OCI-M2 (cell line): Measurements from ENCODE around the gene IDH3G.
A peak's percentile ranks its signal among the peaks of the same experiment; 100 is the strongest.
"Not testable (repeated sequence)": the region's sequence is repeated elsewhere in the genome, so short reads cannot be mapped to it uniquely, and the experiment has no call there.

Source experiments
- DNase-seq: peaks from one replicate; lab custom pipeline; 2025; ENCODE audit not compliant: unreplicated experiment; lab: John Stamatoyannopoulos, UW

Gene IDH3G

GRCh38 chrX:153794018-153794896 lies at the start of gene IDH3G, which contains the start of gene SSR4:
IDH3G (minus strand) TSS chrX:153794375; CDS start chrX:153794326, 49 bp downstream.
SSR4 (plus strand) TSS chrX:153794668; CDS start chrX:153794688, 20 bp downstream.
- peak; percentile 49 for DNase-seq

- DNase-seq, result no peak
Measured at GRCh38 chrX:153836921-153837320, 42.7 kb upstream of the IDH3G start.

DNA sequence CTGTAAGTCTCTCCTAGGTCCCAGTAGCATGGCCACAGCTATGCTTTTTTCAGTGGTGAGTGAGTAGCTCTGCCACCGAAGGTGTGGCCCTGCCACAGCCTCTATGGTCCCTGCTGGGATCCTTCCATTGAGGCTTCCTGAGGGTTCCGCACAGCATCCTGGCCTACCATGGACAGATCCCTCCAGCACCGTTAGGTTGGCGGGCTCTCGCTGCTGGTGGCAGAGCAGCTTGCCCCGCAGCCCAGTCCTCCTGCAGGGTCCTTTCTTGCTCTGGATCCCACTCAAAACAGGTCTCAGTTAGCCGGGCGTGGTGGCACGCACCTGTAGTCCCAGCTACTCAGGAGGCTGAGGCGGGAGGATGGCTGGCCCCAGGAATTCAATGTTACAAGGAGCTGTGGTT lies 38.6 kb upstream of the IDH3G start:
- no peak for DNase-seq

- no peak for DNase-seq
Measured at GRCh38 chrX:153831429-153832150, 37.4 kb upstream of the IDH3G start.

DNA sequence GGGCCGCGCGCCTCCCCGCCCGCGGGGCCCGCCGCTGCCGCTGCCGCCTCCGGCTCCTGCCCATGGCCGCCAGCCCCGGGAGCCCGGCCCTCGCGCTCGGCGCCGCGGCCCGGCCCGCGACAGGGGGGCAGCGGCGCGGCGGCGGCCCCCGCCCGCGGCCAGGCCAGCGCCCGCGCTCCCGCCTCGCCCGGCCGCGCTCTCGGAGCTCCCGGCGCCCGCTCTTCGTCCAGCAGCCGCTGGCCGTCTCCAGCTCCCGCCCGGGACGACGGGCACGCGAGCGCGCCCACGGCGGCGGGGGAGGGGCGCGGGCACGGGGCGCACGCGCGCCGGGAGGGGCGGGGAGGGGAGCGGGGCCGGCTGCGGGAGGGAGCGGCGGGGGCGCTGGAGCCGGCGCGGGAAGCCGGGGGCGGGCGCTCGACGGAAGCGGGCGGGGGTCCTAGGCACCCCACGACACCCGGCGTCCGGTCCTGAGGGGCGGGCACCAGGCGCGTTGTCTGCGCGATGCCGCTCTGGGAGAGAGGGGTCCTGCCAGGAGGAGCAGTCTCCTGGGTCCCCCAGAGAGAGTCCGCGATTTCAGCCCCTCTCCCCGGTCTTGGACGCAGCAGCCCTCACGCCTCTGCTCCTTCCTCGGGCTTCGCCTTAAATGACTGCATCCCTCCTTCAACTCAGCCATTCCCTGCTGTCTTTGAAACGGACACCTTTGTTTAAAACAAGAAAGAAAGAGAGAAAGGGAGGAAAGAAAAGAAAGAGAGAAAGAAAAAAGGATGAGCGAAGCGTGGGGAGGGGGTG lies 36.7 kb upstream of the IDH3G start:
- DNase-seq, result no peak

GRCh38 chrX:153829799-153830639 lies 35.8 kb upstream of the IDH3G start, which contains the start of gene PDZD4:
PDZD4 (minus strand) TSS chrX:153830544; CDS start chrX:153830298, 246 bp downstream.
- no peak for DNase-seq

GRCh38 chrX:153829549-153829798 lies 35.3 kb upstream of the IDH3G start:
- DNase-seq, result no peak

GRCh38 chrX:153828723-153829548 lies 34.8 kb upstream of the IDH3G start:
- no peak for DNase-seq

GRCh38 chrX:153828308-153828707 lies 34.1 kb upstream of the IDH3G start:
- DNase-seq, result no peak

- no peak for DNase-seq
Measured at GRCh38 chrX:153827903-153828302, 33.7 kb upstream of the IDH3G start.

DNA sequence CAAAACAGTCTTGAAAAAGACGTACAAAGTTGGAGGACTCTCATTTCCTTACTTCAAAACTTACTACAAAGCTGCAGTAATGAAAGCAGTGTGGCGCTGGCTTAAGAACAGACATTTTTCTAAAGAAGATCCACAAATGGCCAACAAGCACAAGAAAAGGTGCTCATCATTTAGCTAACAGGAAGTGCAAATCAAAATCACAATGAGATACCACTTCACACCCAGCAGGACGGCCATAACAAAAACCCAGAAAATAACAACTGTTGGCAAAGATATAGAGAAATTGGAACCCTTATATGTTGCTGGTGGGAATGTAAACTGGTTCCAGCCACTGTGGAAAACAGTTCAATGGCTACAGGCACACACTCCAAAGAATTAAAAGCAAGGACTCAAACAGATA lies 32.8 kb upstream of the IDH3G start:
- DNase-seq, result no peak

GRCh38 chrX:153825042-153825441 lies 30.9 kb upstream of the IDH3G start:
- DNase-seq, result no peak

DNA sequence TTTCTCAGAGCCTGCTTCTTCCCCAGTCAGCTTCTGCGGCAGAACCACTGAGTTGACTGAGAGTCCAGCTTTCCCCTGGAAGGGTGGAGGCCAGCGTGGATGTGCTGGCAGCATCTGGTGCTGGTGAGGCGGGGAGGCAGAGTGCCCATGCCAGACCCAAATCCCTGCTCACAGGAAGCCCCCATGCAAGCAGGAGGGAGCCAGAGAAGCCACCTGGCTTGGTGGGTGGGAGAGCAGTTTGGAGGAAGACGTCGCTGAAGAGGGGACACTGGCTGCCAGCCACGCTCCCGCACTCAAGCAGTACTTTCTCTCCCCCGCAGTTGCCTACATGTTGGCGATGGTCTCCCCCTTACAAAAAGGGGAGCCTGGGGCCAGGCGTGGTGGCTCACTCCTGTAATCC lies 30.2 kb upstream of the IDH3G start:
- no peak for DNase-seq

DNA sequence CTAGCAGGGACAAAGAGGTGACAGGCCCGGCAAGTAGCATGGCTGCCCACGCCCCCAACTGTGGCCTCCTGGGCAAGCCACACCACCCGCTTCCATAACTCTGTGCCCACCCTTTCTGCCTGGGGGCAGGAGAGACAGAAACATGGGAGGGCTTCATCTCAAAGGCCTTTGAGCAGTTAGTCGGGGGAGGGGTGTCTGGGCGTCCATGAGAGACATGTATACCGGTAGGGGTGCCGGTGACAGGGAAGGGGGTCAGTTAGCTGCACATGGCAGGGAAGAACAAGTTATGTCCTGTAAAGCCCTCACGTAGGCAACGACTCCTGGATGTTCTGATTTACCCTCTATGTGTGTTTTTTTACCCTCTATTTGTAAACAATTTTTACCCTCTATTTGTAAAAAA lies 26.9 kb upstream of the IDH3G start:
- DNase-seq, result no peak

DNA sequence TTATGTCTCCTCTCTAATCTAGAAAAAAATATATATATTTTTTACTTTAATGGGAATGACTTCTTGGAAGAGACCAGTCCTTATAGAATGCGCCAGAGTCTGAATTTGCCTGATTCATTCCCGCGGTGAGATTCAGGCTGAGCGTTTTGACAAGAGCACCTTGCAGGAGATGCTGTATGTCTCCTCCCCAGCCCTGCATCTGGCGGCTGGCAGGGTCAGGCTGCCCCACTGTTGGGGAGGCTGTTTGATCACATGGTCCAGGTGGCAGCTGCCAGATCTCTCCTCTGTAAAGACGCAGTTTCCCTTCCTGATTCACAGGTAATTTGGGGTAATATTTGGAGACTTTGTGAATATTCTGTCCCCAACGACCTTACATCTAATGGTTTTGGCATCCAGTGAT lies 26.4 kb upstream of the IDH3G start:
- DNase-seq, result no peak

DNA sequence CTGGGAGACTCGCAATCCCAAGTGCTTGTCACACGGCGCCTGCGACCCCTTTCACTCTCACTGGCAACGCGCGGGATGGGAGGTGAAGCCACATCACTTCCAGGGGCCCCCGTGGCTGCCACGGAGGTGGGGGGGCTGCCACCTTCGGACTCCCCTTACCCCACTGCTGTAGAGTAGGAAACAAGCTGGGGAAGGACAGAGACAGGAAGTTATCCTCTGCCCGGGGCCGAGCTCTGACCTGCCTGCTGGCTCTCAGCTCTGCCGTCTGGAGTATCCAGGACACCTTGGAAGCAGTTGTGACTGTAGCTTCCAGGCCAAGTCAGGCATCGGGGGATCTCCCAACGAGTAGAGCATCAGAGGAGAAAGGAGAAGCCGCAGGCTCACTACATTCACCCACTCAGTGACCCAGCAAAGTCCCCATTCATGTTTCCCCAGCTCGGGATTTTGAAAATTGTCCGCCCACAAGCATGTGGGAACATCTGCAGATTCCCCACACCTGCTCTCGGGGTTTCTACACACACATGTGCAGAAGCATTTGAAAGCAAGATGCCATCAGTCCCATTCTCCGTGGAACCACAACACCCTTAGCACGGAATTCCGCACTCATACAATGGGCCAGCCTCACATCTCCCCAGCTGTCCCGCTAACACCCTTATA lies 25.3 kb upstream of the IDH3G start:
- no peak for DNase-seq

- no peak for DNase-seq
Measured at GRCh38 chrX:153818571-153819383, 24.6 kb upstream of the IDH3G start.

DNA sequence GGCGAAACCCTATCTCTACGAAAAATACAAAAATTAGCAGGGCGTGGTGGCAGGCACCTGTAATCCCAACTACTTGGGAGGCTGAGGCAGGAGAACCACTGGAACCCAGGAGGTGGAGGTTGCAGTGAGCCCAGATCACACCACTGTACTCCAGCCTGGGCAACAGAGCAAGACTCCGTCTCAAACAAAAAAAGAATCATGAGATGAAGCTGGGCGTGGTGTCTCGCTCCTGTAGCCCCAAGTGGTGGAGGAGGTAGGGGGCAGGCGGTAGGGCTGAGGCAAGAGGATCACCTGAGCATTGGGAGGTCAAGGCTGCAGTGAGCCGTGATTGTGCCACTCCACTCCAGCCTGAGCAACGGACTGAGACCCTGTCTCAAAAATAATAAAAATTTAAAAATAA lies 23.9 kb upstream of the IDH3G start:
- not testable (repeated sequence) for DNase-seq
